Activated CD8-positive, alpha-beta T cell treated with anti-CD3 and anti-CD28 coated beads for 36 hours (primary cell): Measurements from ENCODE around the gene MACC1. TPM values are rescaled to one million over a fixed set of nuclear protein-coding genes. Genes with fewer than 3 reads are reported as not detected.

Experiments
- ATAC-seq: fragments of 200-7000 bp; cut with Tn5 transposase; one replicate; pipeline ENCODE4 v1.10.0; 2021; ENCODE audit warnings: mild to moderate bottlenecking, moderate library complexity
- CTCF ChIA-PET: fragments of 350-600 bp; sonication (Branson Sonifier 250); formaldehyde crosslinking; loops from one replicate; lab custom pipeline; 2021; ENCODE audit warnings: antibody characterized with exemption; lab: Charles Lee
- POLR2A ChIA-PET: fragments of 350-600 bp; sonication (Branson Sonifier 250); formaldehyde crosslinking; loops from one replicate; lab custom pipeline; 2021; ENCODE audit warnings: antibody characterized with exemption; lab: Charles Lee
- DNase-seq: peaks from one replicate; pipeline ENCODE4 v3.0.0-alpha.2; 2020
- H3K27ac Mint-ChIP-seq: one replicate; pipeline ENCODE4 v1.8.0; 2021; ENCODE audit warnings: mild to moderate bottlenecking, mixed read lengths
- H3K27me3 Mint-ChIP-seq: one replicate; pipeline ENCODE4 v1.8.0; 2021; ENCODE audit warnings: mixed read lengths
- H3K36me3 Mint-ChIP-seq: one replicate; pipeline ENCODE4 v1.8.0; 2021; ENCODE audit warnings: low read depth, mixed read lengths
- H3K4me1 Mint-ChIP-seq: one replicate; pipeline ENCODE4 v1.8.0; 2021; ENCODE audit warnings: low read depth, mixed read lengths
- H3K4me3 Mint-ChIP-seq: one replicate; pipeline ENCODE4 v1.8.0; 2021; ENCODE audit warnings: mild to moderate bottlenecking, moderate library complexity, mixed read lengths
- H3K9me3 Mint-ChIP-seq: one replicate; pipeline ENCODE4 v1.8.0; 2021; ENCODE audit warnings: mixed read lengths
- intact Hi-C: fragments of 100-400 bp; cut with micrococcal nuclease; formaldehyde crosslinking; loops from one replicate; pipeline ENCODE4 v1.10.0; 2022
- total RNA-seq, 2 experiments: library from RNA; stranded (reverse); gene quantifications; one replicate each; pipeline ENCODE4 v1.2.3, GENCODE V29; 2021
- TF ChIP-seq, protein P1 (sequence below): fragments of 200-600 bp; IDR thresholded peaks from one replicate; pipeline ENCODE4 v1.8.0; 2022; ENCODE audit warnings: antibody characterized with exemption, mild to moderate bottlenecking

Gene MACC1
- total RNA-seq, 2 experiments from 2014 or later: 0.14 to 0.38 TPM

DNA sequence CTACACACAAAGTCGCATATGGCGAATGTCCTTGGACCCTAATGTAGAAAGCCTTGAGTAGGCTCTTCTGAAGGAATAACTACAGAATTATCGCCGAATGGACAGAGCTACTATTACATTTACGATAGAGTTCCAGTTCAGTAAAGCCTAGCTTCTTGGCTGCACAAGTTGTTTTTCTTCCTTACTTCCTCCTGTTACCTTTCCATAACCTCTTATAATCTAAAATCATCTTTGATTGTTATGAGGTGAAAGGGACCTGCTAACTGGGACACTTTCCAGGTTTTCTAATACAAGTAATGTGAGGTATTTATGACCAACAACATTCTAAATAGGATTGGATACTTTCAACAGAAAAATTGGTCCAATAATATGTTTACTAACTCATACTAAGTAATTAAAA, 31.2 kb downstream of the MACC1 start:
- no peak overlapping the region for H3K27ac Mint-ChIP-seq
- TF ChIP-seq, protein P1, sequence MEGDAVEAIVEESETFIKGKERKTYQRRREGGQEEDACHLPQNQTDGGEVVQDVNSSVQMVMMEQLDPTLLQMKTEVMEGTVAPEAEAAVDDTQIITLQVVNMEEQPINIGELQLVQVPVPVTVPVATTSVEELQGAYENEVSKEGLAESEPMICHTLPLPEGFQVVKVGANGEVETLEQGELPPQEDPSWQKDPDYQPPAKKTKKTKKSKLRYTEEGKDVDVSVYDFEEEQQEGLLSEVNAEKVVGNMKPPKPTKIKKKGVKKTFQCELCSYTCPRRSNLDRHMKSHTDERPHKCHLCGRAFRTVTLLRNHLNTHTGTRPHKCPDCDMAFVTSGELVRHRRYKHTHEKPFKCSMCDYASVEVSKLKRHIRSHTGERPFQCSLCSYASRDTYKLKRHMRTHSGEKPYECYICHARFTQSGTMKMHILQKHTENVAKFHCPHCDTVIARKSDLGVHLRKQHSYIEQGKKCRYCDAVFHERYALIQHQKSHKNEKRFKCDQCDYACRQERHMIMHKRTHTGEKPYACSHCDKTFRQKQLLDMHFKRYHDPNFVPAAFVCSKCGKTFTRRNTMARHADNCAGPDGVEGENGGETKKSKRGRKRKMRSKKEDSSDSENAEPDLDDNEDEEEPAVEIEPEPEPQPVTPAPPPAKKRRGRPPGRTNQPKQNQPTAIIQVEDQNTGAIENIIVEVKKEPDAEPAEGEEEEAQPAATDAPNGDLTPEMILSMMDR: no peak
- intact Hi-C loops: no loop called here
- ChIA-PET POLR2A (no interaction called here), CTCF (no interaction called here)
- peaks cover 2% of the 10 kb centered on the region for H3K36me3 Mint-ChIP-seq
- no peaks in the 10 kb centered on the region for H3K4me1 Mint-ChIP-seq
- no peak overlapping the region for H3K4me3 Mint-ChIP-seq
- no peak for ATAC-seq
- peaks cover 6% of the 10 kb centered on the region for H3K9me3 Mint-ChIP-seq
- no peak for DNase-seq
- H3K27me3 Mint-ChIP-seq: no peaks in the 10 kb centered on the region

DNA sequence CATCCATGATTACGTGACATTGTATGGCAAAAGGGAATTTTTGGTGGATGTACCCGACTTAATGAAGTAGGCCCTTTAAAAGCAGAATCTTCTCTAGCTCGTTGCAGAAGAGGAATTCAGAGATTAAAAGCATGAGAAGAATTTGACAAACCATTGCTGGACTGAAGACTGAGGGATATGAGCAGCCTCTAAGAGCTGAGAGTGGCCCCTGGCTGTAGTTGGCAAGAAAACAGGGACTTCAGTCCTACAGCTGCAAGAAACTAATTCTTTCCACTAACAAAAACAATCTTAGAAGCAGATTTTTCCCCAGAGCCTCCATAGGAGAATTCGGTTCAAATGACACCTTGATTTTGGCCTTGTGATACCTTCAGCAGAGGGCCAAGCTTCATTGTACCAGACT, 34.1 kb downstream of the MACC1 start:
- Mint-ChIP-seq H3K27me3 (peaks cover 1% of the 10 kb centered on the region), H3K4me3 (no peak overlapping the region), H3K27ac (no peak overlapping the region), H3K36me3 (no peaks in the 10 kb centered on the region), H3K4me1 (no peaks in the 10 kb centered on the region), H3K9me3 (no peaks in the 10 kb centered on the region)
- no peak for DNase-seq
- ChIA-PET CTCF (no interaction called here), POLR2A (no interaction called here)
- no peak for ATAC-seq
- TF ChIP-seq, protein P1: no peak
- intact Hi-C loops: no loop called here

DNA sequence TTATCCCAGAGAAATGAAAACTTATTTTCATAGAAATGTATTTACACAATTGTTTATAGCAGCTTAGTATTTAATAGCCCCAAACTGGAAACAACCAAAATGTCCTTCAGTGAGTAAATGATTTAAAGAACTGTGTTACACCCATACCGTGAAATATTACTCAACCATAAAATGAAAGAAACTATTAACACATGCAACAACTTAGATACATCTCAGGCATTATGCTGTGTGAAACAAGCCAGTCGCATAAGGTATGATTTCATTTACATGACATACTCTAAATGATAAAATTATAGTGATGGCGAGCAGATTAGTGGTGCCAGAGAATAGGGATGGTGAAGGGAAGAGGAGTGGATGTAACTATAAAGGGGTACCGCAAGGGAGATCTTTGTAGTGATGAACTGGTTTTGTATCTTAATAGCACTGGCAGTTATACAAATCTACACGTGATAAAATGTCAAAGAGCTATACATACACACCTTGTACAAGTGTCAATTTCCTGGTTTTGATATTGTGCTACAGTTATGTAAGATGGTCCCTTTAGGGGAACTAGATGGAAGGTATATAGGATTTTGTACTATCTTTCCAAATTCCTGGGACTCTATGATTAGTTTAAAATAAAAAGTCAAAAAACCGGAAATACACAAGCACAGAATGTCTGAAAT, 40.5 kb downstream of the MACC1 start:
- CTCF ChIA-PET: interaction anchor here (0.6 kb wide), 1 partner anchor 244 kb away, joined by 3 read pairs; no protein-coding TSS in a partner anchor
- TF ChIP-seq, protein P1: no peak
- intact Hi-C loops: no loop called here

DNA sequence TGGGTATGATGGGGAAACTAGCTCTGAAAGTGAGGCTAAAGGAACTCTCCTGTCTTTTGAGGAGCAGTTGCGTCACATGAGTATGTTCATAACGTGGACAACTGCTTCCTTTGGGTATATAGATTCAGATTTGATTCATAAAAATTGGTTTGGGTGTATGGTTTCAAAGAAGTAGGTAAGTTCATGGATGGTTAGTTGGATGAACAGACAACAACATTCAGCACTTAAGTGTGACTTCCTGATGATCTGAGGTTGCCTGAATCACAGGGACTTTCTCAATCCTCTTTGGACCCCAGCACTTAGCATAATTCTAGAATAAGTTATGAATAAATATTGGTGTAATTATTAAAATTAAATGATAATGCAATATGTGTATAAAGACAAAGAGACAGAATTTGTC, 43.4 kb downstream of the MACC1 start:
- POLR2A ChIA-PET: no interaction called here
- CTCF ChIA-PET: interaction anchor here (0.9 to 2.1 kb wide), 3 partner anchors 42 to 465 kb away, joined by 3 to 7 read pairs (median 4); partner anchors contain the start of gene POLR1F
- Mint-ChIP-seq H3K4me3 (no peak overlapping the region), H3K27ac (no peak overlapping the region), H3K9me3 (no peaks in the 10 kb centered on the region), H3K36me3 (no peaks in the 10 kb centered on the region), H3K27me3 (no peaks in the 10 kb centered on the region), H3K4me1 (no peaks in the 10 kb centered on the region)
- DNase-seq: no peak
- TF ChIP-seq, protein P1: no peak
- no peak for ATAC-seq
- intact Hi-C loops: loop anchor here (5.0 kb wide), 1 partner anchor 427 kb away; no protein-coding TSS in a partner anchor

More for the DNA sequence above, 40.5 kb downstream of the MACC1 start:
- ATAC-seq: no peak
- H3K27me3 Mint-ChIP-seq: peaks cover 1% of the 10 kb centered on the region
- no peaks in the 10 kb centered on the region for H3K36me3 Mint-ChIP-seq
- DNase-seq: no peak
- H3K4me3 Mint-ChIP-seq: no peak overlapping the region
- no peaks in the 10 kb centered on the region for H3K4me1 Mint-ChIP-seq
- no peaks in the 10 kb centered on the region for H3K9me3 Mint-ChIP-seq
- POLR2A ChIA-PET: no interaction called here
- no peak overlapping the region for H3K27ac Mint-ChIP-seq

DNA sequence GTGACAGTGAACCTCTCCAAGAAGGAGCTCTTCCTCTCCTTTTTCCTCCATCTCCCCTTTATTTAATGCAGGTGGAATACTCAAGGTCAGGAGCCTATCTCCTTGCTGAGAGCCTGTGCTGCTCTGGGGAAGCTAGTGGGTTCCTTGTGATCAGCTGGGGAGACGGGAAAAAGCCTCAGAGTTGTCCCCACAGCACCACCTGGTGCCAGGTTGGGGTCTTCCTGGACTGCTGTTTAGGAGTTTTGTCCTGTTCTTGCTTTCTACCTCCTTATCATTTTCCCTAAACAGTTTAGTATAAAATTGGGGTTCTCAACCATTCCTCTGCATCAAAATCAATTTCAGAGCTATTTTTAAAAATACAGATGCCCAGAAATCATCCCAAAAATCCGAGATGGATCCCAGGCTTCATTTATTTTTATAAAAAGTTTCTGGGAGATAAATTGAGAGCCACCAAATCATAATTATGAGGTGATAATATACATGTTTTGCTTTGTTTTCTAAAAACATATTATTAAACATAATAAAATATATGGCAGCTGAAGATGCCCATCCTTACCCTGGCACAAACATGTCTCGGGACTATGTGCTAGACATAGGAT, 44.3 kb downstream of the MACC1 start:
- no peaks in the 10 kb centered on the region for H3K27me3 Mint-ChIP-seq
- H3K9me3 Mint-ChIP-seq: no peaks in the 10 kb centered on the region
- CTCF ChIA-PET: interaction anchor here (0.6 to 2.1 kb wide), 10 partner anchors 19 to 464 kb away, joined by 3 to 7 read pairs (median 3); partner anchors contain the start of gene POLR1F
- no peak overlapping the region for H3K27ac Mint-ChIP-seq
- intact Hi-C loops: loop anchor here (5.0 kb wide), 1 partner anchor 426 kb away; no protein-coding TSS in a partner anchor
- H3K4me1 Mint-ChIP-seq: no peaks in the 10 kb centered on the region
- TF ChIP-seq, protein P1: peak; percentile 57
- no peaks in the 10 kb centered on the region for H3K36me3 Mint-ChIP-seq
- ATAC-seq (no peak), DNase-seq (peak; percentile 56)
- POLR2A ChIA-PET: no interaction called here
- no peak overlapping the region for H3K4me3 Mint-ChIP-seq
